ENCODE data around the gene HECTD3. TPM values are rescaled to one million over a fixed set of nuclear protein-coding genes. Genes with fewer than 3 reads are reported as not detected.

The HECTD3 gene
- 40.1 and 41.7 TPM in 2 replicates for total RNA-seq

DNA sequence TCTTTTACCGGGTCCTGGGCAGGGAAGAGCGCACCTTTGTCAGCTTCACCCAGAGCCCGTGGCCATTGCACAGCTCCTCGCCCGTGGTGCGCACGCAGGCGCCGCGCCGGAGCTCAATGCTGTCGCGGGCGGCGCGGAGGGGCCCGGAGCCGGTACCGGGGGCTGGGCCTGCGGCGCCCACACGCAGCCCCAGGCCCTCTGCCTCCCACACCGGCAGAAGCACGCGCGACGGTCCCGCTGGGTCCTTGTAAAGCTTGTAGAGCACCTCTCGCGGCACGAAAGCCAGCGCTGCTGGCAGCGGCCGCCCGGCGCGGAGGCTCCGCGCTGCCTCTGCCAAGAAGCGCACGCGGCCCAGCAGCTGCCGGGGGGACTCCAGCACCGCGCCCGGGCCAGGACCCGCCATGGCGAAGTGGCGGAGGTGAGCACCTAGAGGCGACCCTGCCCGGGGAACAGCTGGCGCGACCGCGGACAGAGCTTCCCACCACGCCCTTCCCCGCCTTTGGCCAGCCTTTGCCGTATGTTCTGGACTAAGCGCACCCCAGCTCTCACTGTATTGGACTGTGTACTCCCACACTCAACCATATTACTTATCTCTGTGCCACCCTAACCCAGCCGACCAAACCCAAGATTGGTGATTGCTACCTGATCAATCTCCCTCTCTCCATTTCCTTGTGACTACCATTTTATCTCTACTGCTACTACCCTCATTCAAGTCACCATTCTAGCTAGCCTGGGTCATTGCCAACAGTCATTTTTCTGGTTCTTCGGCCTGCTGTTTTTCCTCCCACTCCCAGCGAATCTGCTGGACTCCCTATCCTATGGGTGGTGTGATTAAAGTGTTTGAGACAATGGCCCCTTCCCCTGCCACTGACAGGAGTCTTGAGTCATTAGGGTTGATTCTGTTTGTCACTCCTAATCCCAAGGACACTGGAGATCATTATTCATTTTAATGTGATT, at the start of gene HECTD3:
HECTD3 (minus strand) TSS at position 470 of the 957 bp plus-strand sequence; CDS start at position 403, 67 bp downstream.

DNA sequence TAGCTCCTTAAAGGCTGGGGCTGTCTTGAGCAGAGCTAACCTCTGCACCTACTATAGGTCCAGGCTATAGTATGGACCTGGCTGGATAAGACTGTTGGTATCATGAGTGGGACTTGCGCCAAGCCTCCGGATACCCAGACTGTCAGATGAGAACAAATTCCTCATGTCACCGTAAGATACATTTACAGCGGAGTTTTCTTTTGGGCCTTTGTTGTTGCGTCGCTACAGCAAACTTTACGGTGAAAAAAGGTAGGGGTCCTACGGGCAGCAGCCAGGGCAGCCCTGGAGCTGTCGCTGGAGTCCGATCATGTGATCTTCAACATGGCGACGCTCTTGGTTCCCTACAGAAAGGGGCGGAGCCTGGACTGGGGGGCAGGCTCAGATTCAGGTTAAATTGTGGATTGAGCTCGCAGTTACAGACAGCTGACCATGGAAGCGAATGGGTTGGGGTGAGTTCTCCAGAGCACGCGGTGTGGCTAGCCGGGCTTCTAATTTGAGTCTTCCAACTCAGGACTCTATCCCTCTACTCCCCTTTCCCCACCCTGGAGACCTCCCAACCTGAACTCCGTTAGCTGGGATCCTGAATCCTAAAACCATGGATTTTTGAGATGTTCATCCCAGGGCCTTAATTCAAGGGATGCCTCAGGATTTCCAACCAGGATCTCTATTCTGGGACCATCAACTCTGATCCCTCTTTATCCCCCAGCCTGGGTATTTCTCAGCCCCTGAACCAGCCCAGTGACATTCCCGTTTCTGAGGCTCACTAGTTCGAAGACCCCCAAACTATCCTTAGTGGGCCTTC, 914 bp upstream of the HECTD3 start, which contains the start of gene UROD:
UROD (plus strand) TSS at position 418 of the 802 bp plus-strand sequence; CDS start at position 430, 12 bp downstream.

Other genes starting within 250 kb of the HECTD3 start
- gene RPS8, start 235.8 kb downstream of the HECTD3 start, total RNA-seq: 847 and 1,097 TPM in 2 replicates
- 0.16 and 0.24 TPM in 2 replicates for gene BEST4, start 223.2 kb downstream of the HECTD3 start, total RNA-seq
- gene PLK3, start 210.9 kb downstream of the HECTD3 start, total RNA-seq: 36.5 and 45.4 TPM in 2 replicates
- gene DYNLT4, start 204.0 kb downstream of the HECTD3 start, total RNA-seq: not detected in 2 replicates
- 16.6 and 19.5 TPM in 2 replicates for gene BTBD19, start 202.8 kb downstream of the HECTD3 start, total RNA-seq
- 0.24 and 0.32 TPM in 2 replicates for gene PTCH2, start 168.1 kb downstream of the HECTD3 start, total RNA-seq
- gene EIF2B3, start 24.7 kb downstream of the HECTD3 start, total RNA-seq: 27.3 and 29.8 TPM in 2 replicates
- 105 and 112 TPM in 2 replicates for gene UROD, start 930 bp upstream of the HECTD3 start, total RNA-seq
- gene ZSWIM5, start 195.3 kb upstream of the HECTD3 start, total RNA-seq: 0.24 and 0.49 TPM in 2 replicates

All from hair follicle dermal papilla cell (primary cell).